DOHH2 (cell line): ENCODE results near the gene UNKL.

Source experiments
- CTCF ChIP-seq: fragments of 200-600 bp; sonication (generic); IDR thresholded peaks from one replicate; pipeline ENCODE4 v1.5.1; 2014; ENCODE audit warnings: antibody characterized with exemption, mild to moderate bottlenecking, low read depth, low read length; ENCODE audit not compliant: poor library complexity, severe bottlenecking
- EZH2phosphoT487 ChIP-seq: fragments of 200-600 bp; sonication (generic); IDR thresholded peaks from 2 replicates; pipeline ENCODE4 v1.6.1; 2017; ENCODE audit warnings: borderline replicate concordance, mild to moderate bottlenecking, antibody characterized with exemption, low read length, moderate library complexity, mixed read lengths

- TF ChIP-seq CTCF (no peak), EZH2phosphoT487 (no peak)
Observed at GRCh38 chr16:1350691-1351090, 63.8 kb downstream of the UNKL start.
